ENCODE results near the gene ZNF649.
"Not testable (repeated sequence)": the region's sequence is repeated elsewhere in the genome, so short reads cannot be mapped to it uniquely, and the experiment has no call there.

GRCh38 chr19:51905639-51906038 lies 822 bp upstream of the ZNF649 start:
- TF ChIP-seq, protein P1, sequence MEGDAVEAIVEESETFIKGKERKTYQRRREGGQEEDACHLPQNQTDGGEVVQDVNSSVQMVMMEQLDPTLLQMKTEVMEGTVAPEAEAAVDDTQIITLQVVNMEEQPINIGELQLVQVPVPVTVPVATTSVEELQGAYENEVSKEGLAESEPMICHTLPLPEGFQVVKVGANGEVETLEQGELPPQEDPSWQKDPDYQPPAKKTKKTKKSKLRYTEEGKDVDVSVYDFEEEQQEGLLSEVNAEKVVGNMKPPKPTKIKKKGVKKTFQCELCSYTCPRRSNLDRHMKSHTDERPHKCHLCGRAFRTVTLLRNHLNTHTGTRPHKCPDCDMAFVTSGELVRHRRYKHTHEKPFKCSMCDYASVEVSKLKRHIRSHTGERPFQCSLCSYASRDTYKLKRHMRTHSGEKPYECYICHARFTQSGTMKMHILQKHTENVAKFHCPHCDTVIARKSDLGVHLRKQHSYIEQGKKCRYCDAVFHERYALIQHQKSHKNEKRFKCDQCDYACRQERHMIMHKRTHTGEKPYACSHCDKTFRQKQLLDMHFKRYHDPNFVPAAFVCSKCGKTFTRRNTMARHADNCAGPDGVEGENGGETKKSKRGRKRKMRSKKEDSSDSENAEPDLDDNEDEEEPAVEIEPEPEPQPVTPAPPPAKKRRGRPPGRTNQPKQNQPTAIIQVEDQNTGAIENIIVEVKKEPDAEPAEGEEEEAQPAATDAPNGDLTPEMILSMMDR (IDR thresholded peaks at IDR 0.05; ENCODE audit: poor library complexity) = not testable (repeated sequence)
- TF ChIP-seq EZH2phosphoT487 (IDR thresholded peaks at IDR 0.05; ENCODE audit: low read depth, severe bottlenecking, unreplicated experiment) = not testable (repeated sequence)

All from hepatocyte (in vitro differentiated cells).